Stimulated activated effector memory CD8-positive, alpha-beta T cell treated with anti-CD3 and anti-CD28 coated beads, Interleukin-12 subunit alpha, Interleukin-12 subunit beta, amount 100 ng/mL, for 72 hours (primary cell): ENCODE results near the gene TSEN15.
A peak's percentile ranks its signal among the peaks of the same experiment; 100 is the strongest.
"Not testable (repeated sequence)": the region's sequence is repeated elsewhere in the genome, so short reads cannot be mapped to it uniquely, and the experiment has no call there.

Experiments
- ATAC-seq: fragments of 150-1000 bp; cut with Tn5 transposase; 2 replicates; pipeline ENCODE4 v1.10.0; 2021
- DNase-seq, 2 donors: peaks; one replicate each; pipeline ENCODE4 v3.0.0; 2021 to 2022; ENCODE audit warnings: low spot score in 2 of 2
- H3K27ac Mint-ChIP-seq: one replicate; pipeline ENCODE4 v1.8.0; 2022; ENCODE audit warnings: mild to moderate bottlenecking, mixed read lengths
- H3K36me3 Mint-ChIP-seq: one replicate; pipeline ENCODE4 v1.8.0; 2022; ENCODE audit warnings: mild to moderate bottlenecking, mixed read lengths
- H3K4me1 Mint-ChIP-seq: one replicate; pipeline ENCODE4 v1.8.0; 2022; ENCODE audit warnings: mixed read lengths
- H3K4me3 Mint-ChIP-seq: one replicate; pipeline ENCODE4 v1.8.0; 2022; ENCODE audit warnings: mild to moderate bottlenecking, mixed read lengths
- H3K9me3 Mint-ChIP-seq: one replicate; pipeline ENCODE4 v1.8.0; 2022; ENCODE audit warnings: mixed read lengths

The TSEN15 gene

DNA sequence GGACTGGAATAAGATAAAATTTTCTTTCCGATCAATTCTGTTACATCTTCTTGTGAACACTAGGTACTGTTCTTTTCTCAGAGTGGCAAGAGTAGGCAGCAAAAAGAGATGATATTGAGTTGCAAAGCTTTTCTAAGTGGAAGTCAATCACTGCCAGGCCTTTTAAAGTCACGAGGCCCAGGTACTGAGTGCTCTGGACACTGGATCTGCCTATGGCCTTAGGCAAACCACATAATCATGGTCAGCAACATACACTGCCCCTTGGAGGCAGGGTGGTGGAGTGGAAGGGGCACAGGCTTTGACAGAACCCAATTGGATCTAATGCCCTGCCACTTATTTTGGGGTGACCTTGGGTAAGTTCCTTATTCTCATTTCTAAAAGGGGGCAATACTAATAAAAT, 41.5 kb downstream of the TSEN15 start:
- H3K9me3 Mint-ChIP-seq, result no peaks in the 10 kb centered on the region
- H3K4me3 Mint-ChIP-seq, result no peak overlapping the region
- no peaks in the 10 kb centered on the region for H3K4me1 Mint-ChIP-seq
- H3K36me3 Mint-ChIP-seq, result no peaks in the 10 kb centered on the region
- no peak for DNase-seq
- H3K27ac Mint-ChIP-seq, result no peak overlapping the region
- no peak for ATAC-seq

- Mint-ChIP-seq H3K36me3 (no peaks in the 10 kb centered on the region), H3K4me3 (no peak overlapping the region), H3K27ac (no peak overlapping the region), H3K9me3 (no peaks in the 10 kb centered on the region), H3K4me1 (no peaks in the 10 kb centered on the region)
- ATAC-seq (no peak), DNase-seq (no peak)
These were observed 44.5 kb downstream of the TSEN15 start for GRCh38 chr1:184096005-184096404.

- not testable (repeated sequence) for H3K4me3 Mint-ChIP-seq, ATAC-seq, H3K36me3 Mint-ChIP-seq, H3K27ac Mint-ChIP-seq, H3K4me1 Mint-ChIP-seq, DNase-seq, H3K9me3 Mint-ChIP-seq
These were observed 45.0 kb downstream of the TSEN15 start for GRCh38 chr1:184096580-184096979.

DNA sequence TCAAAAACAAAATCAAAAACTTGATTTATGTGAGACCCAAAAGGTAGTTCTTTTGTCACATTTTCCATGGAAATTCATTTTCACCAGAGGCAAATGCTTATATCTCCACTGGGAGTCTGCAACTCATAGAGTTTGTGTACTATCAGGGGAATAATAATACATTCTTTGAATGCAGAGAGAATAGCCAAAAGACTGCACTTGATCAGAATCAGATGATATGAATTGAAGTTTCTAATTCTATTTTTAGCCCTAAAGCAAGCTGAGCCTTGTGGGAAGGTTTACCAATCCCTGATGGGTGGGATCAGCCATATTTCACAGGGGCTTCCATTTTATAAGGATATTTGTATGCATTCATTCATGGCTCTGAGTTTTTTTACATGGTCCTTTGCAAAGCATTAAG, 49.6 kb downstream of the TSEN15 start:
- H3K36me3 Mint-ChIP-seq, result no peaks in the 10 kb centered on the region
- DNase-seq (no peak), ATAC-seq (no peak)
- no peaks in the 10 kb centered on the region for H3K4me1 Mint-ChIP-seq
- no peak overlapping the region for H3K27ac Mint-ChIP-seq
- H3K4me3 Mint-ChIP-seq, result no peak overlapping the region
- peaks cover 10% of the 10 kb centered on the region for H3K9me3 Mint-ChIP-seq

DNA sequence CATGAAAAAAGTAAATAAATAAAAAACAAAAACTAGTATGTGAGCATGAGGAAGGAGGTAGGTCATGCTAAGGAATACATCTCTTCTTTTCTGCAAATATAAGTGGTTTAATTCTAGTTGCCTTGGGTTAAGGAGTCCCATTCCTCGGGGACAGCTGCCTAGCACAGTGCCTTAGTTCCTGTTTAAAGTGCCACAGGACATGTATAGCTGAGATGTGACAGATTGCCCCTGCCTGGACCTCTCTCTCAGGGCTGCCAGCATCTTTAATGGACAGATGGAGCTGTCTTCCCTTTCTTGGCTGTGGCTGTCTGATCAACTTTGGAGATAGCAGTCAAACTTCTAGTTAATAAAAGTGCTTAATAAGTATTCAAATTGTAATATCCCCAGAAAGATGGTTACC, 50.0 kb downstream of the TSEN15 start:
- Mint-ChIP-seq H3K4me3 (no peak overlapping the region), H3K4me1 (no peaks in the 10 kb centered on the region), H3K27ac (no peak overlapping the region), H3K36me3 (no peaks in the 10 kb centered on the region), H3K9me3 (peaks cover 12% of the 10 kb centered on the region)
- no peak for DNase-seq
- no peak for ATAC-seq

DNA sequence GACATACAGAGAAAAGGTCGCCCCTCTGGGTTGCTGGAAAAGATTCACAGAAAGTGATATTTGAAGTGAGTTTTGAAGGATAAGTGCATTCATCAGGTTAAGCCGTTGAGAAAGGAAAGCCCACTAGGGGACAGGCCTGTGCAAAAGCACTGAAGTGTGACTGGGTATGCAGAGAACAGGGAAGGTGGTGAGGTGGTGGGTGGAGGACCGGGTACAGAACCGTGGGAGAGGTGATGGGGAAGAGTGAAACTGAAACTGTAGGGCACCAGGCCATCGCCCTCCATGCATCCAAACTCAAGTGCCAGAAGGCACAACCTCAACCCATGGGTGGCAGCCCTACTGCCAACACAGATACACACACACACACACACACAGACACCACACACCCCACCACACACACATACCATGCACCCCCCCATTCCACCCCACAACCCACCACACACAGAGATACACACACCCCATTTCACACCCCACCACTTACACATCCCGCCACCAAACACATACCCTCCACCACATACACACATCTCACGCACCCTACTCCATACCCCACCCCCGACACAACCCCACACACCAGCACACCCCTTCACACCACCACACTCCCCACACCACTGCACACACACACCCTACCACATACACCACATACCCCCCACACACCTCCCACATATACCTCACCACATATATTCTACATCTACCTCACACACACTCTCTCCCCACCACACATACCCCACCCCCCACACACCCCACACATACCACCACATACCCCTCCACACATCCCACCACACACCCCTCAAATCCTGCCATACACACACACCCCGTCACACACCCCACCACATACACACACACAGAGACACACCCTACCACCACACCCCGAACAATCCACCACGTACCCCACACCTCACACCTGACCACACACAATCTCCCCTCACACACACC, 59.0 kb downstream of the TSEN15 start:
- Mint-ChIP-seq H3K9me3 (peaks cover 14% of the 10 kb centered on the region), H3K4me1 (peaks cover 21% of the 10 kb centered on the region), H3K4me3 (no peak overlapping the region), H3K27ac (peak overlapping the region; percentile 29), H3K36me3 (no peaks in the 10 kb centered on the region)
- peak in 1 of 2 donors; percentile 54 for DNase-seq
- ATAC-seq, result peak; percentile 89

- peaks cover 3% of the 10 kb centered on the region for H3K9me3 Mint-ChIP-seq
- no peak for ATAC-seq
These were observed 60.8 kb downstream of the TSEN15 start for GRCh38 chr1:184112176-184112948.

GRCh38 chr1:184113251-184113650, 61.7 kb downstream of the TSEN15 start:
- DNase-seq (no peak), ATAC-seq (no peak)
- Mint-ChIP-seq H3K9me3 (peaks cover 3% of the 10 kb centered on the region), H3K4me1 (peaks cover 21% of the 10 kb centered on the region), H3K27ac (no peak overlapping the region), H3K36me3 (no peaks in the 10 kb centered on the region), H3K4me3 (no peak overlapping the region)

More at GRCh38 chr1:184112176-184112948, 60.8 kb downstream of the TSEN15 start:
- no peak for DNase-seq
- H3K36me3 Mint-ChIP-seq, result no peaks in the 10 kb centered on the region
- no peak overlapping the region for H3K4me3 Mint-ChIP-seq
- peaks cover 21% of the 10 kb centered on the region for H3K4me1 Mint-ChIP-seq
- H3K27ac Mint-ChIP-seq, result no peak overlapping the region

GRCh38 chr1:184114818-184115398, 63.4 kb downstream of the TSEN15 start:
- Mint-ChIP-seq H3K4me1 (peaks cover 15% of the 10 kb centered on the region), H3K9me3 (peaks cover 3% of the 10 kb centered on the region), H3K4me3 (no peak overlapping the region), H3K27ac (no peak overlapping the region), H3K36me3 (no peaks in the 10 kb centered on the region)
- ATAC-seq (no peak), DNase-seq (no peak)

GRCh38 chr1:184116287-184116686, 64.8 kb downstream of the TSEN15 start:
- H3K36me3 Mint-ChIP-seq, result no peaks in the 10 kb centered on the region
- ATAC-seq, result no peak
- no peak overlapping the region for H3K4me3 Mint-ChIP-seq
- H3K27ac Mint-ChIP-seq, result no peak overlapping the region
- H3K9me3 Mint-ChIP-seq, result peaks cover 3% of the 10 kb centered on the region
- H3K4me1 Mint-ChIP-seq, result peaks cover 1% of the 10 kb centered on the region
- no peak for DNase-seq

DNA sequence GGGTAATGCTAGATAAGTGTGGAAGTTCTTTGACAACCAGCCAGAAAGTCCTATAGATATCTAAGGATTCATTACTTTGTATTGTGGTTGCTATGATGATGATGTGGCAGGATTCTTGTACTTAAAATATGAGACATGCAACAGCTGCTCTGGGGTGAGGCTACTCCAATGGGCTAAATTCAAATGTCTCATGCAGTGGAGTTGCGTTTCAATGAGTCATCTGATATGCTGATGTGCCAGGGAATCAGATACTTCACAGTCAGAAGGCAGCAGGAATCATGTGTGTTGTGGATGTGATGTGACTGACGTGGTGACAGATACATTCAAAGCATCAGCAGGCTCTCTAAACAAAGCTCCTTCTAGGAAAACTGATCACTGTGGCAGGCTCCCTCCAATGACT, 66.5 kb downstream of the TSEN15 start:
- no peaks in the 10 kb centered on the region for H3K4me1 Mint-ChIP-seq
- no peak for DNase-seq
- H3K9me3 Mint-ChIP-seq, result peaks cover 3% of the 10 kb centered on the region

More for the DNA sequence above, 66.5 kb downstream of the TSEN15 start:
- Mint-ChIP-seq H3K36me3 (no peaks in the 10 kb centered on the region), H3K27ac (no peak overlapping the region), H3K4me3 (no peak overlapping the region)
- ATAC-seq, result no peak
